ENCODE results near the gene TUBE1.
"Not testable (repeated sequence)": the region's sequence is repeated elsewhere in the genome, so short reads cannot be mapped to it uniquely, and the experiment has no call there.

TUBE1 gene

GRCh38 chr6:112117554-112117953 is 30.3 kb upstream of the TUBE1 start:
- no peak overlapping the region for H3K4me3 ChIP-seq (replicated peaks; ENCODE audit: low read depth, low read length)
- no peak for TF ChIP-seq CTCF (IDR thresholded peaks at IDR 0.05; ENCODE audit: low read depth, low read length, missing control alignments)
- DNase-seq (ENCODE audit: extremely low read depth, low read depth): peak; percentile 24

GRCh38 chr6:112116221-112116620 is 28.9 kb upstream of the TUBE1 start:
- no peak for TF ChIP-seq CTCF (IDR thresholded peaks at IDR 0.05; ENCODE audit: low read depth, low read length, missing control alignments)
- no peak for DNase-seq (ENCODE audit: extremely low read depth, low read depth)
- no peak overlapping the region for H3K4me3 ChIP-seq (replicated peaks; ENCODE audit: low read depth, low read length)

- TF ChIP-seq CTCF (IDR thresholded peaks at IDR 0.05; ENCODE audit: low read depth, low read length, missing control alignments): no peak
- DNase-seq (ENCODE audit: extremely low read depth, low read depth): no peak
- no peak overlapping the region for H3K4me3 ChIP-seq (replicated peaks; ENCODE audit: low read depth, low read length)
Observed at GRCh38 chr6:112114577-112115223, 27.4 kb upstream of the TUBE1 start.

- TF ChIP-seq CTCF (IDR thresholded peaks at IDR 0.05; ENCODE audit: low read depth, low read length, missing control alignments): no peak
Observed at GRCh38 chr6:112113918-112114317, 26.6 kb upstream of the TUBE1 start.

GRCh38 chr6:112113431-112113830 is 26.1 kb upstream of the TUBE1 start:
- no peak overlapping the region for H3K4me3 ChIP-seq (replicated peaks; ENCODE audit: low read depth, low read length)
- DNase-seq (ENCODE audit: extremely low read depth, low read depth): peak; percentile 2
- no peak for TF ChIP-seq CTCF (IDR thresholded peaks at IDR 0.05; ENCODE audit: low read depth, low read length, missing control alignments)

More at GRCh38 chr6:112113918-112114317, 26.6 kb upstream of the TUBE1 start:
- H3K4me3 ChIP-seq (replicated peaks; ENCODE audit: low read depth, low read length): no peak overlapping the region
- no peak for DNase-seq (ENCODE audit: extremely low read depth, low read depth)

GRCh38 chr6:112109262-112109661 is 22.0 kb upstream of the TUBE1 start:
- no peak for TF ChIP-seq CTCF (IDR thresholded peaks at IDR 0.05; ENCODE audit: low read depth, low read length, missing control alignments)
- no peak for DNase-seq (ENCODE audit: extremely low read depth, low read depth)

GRCh38 chr6:112106562-112106961 is 19.3 kb upstream of the TUBE1 start:
- H3K4me3 ChIP-seq (replicated peaks; ENCODE audit: low read depth, low read length): no peak overlapping the region
- DNase-seq (ENCODE audit: extremely low read depth, low read depth): no peak
- no peak for TF ChIP-seq CTCF (IDR thresholded peaks at IDR 0.05; ENCODE audit: low read depth, low read length, missing control alignments)

More at GRCh38 chr6:112109262-112109661, 22.0 kb upstream of the TUBE1 start:
- no peak overlapping the region for H3K4me3 ChIP-seq (replicated peaks; ENCODE audit: low read depth, low read length)

GRCh38 chr6:112106026-112106425 is 18.7 kb upstream of the TUBE1 start:
- not testable (repeated sequence) for DNase-seq (ENCODE audit: extremely low read depth, low read depth); H3K4me3 ChIP-seq (replicated peaks; ENCODE audit: low read depth, low read length)

Measured in HFF-Myc (cell line).